Effector memory CD8-positive, alpha-beta T cell (primary cell): Measurements from ENCODE around the gene IFNW1.
"Not testable (repeated sequence)": the region's sequence is repeated elsewhere in the genome, so short reads cannot be mapped to it uniquely, and the experiment has no call there.

ENCODE experiments used
- ATAC-seq: fragments of 150-1000 bp; cut with Tn5 transposase; replicated peaks from 2 replicates; pipeline ENCODE4 v1.10.0; 2021; ENCODE audit warnings: mild to moderate bottlenecking, moderate library complexity
- DNase-seq, 3 experiments: peaks; one replicate each; pipeline ENCODE4 v3.0.0; 2021
- H3K27ac Mint-ChIP-seq, 2 donors: one replicate each; pipeline ENCODE4 v1.8.0; 2022; ENCODE audit warnings: mild to moderate bottlenecking in 2 of 2, mixed read lengths in 2 of 2, moderate library complexity in 2 of 2
- H3K27me3 Mint-ChIP-seq, 2 donors: one replicate each; pipeline ENCODE4 v1.8.0; 2022; ENCODE audit warnings: mixed read lengths in 2 of 2
- H3K36me3 Mint-ChIP-seq: one replicate; pipeline ENCODE4 v1.8.0; 2022; ENCODE audit warnings: mild to moderate bottlenecking, moderate library complexity, mixed read lengths; ENCODE audit not compliant: insufficient read depth
- H3K4me1 Mint-ChIP-seq, 2 donors: one replicate each; pipeline ENCODE4 v1.8.0; 2022; ENCODE audit warnings: low read depth in 2 of 2, mixed read lengths in 2 of 2
- H3K4me3 Mint-ChIP-seq, 2 donors: one replicate each; pipeline ENCODE4 v1.8.0; 2022; ENCODE audit warnings: mild to moderate bottlenecking in 2 of 2, mixed read lengths in 2 of 2, moderate library complexity in 2 of 2
- H3K9me3 Mint-ChIP-seq, 2 donors: one replicate each; pipeline ENCODE4 v1.8.0; 2022; ENCODE audit warnings: mixed read lengths in 2 of 2
- total RNA-seq, 9 experiments: gene quantifications; one replicate each; lab custom pipeline; 2026; lab: John Stamatoyannopoulos, UW

Gene IFNW1
- 0 reads per million in 9 experiments for total RNA-seq

GRCh38 chr9:21141427-21141882 lies at the start of gene IFNW1:
TSS of gene IFNW1 (minus strand) at chr9:21141832. CDS start at chr9:21141570, 262 bp downstream.
- ATAC-seq (peak; percentile 21), DNase-seq (no peak)
- Mint-ChIP-seq H3K27ac (peak within 1 kb of the TSS in 1 of 2 donors; percentile 25), H3K9me3 (no peaks in the 10 kb centered on the region), H3K36me3 (no peaks in the 10 kb centered on the region), H3K4me3 (peak within 1 kb of the TSS in 1 of 2 donors; percentile 18), H3K4me1 (peaks cover 15 to 22% of the 10 kb centered on the region in 2 donors), H3K27me3 (no peaks in the 10 kb centered on the region)

DNA sequence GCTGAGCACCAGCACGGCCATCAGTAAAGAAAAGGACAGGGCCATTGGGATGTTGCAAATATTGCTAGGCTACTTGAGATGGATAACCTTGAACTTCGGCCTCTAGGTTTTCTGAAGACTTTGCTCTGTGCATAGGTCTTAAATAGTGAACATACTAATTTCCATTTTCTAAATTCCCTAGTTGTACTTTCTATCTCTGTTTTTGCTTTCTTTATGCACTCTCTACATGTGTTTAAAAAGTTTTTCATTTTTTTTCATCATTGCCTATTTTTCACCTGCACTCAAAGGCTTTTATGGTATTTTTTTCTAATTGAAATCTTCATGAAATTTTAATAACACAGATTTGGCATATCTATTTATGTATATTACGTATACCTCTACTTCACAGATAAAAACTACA lies 45.9 kb upstream of the IFNW1 start, which contains the start of gene IFNA4:
TSS of gene IFNA4 (minus strand) at position 101 of the 400 bp plus-strand sequence. CDS start at position 45, 56 bp downstream.
- H3K9me3 Mint-ChIP-seq, H3K4me1 Mint-ChIP-seq, H3K36me3 Mint-ChIP-seq, H3K27ac Mint-ChIP-seq, H3K4me3 Mint-ChIP-seq, H3K27me3 Mint-ChIP-seq, DNase-seq, ATAC-seq: not testable (repeated sequence)

DNA sequence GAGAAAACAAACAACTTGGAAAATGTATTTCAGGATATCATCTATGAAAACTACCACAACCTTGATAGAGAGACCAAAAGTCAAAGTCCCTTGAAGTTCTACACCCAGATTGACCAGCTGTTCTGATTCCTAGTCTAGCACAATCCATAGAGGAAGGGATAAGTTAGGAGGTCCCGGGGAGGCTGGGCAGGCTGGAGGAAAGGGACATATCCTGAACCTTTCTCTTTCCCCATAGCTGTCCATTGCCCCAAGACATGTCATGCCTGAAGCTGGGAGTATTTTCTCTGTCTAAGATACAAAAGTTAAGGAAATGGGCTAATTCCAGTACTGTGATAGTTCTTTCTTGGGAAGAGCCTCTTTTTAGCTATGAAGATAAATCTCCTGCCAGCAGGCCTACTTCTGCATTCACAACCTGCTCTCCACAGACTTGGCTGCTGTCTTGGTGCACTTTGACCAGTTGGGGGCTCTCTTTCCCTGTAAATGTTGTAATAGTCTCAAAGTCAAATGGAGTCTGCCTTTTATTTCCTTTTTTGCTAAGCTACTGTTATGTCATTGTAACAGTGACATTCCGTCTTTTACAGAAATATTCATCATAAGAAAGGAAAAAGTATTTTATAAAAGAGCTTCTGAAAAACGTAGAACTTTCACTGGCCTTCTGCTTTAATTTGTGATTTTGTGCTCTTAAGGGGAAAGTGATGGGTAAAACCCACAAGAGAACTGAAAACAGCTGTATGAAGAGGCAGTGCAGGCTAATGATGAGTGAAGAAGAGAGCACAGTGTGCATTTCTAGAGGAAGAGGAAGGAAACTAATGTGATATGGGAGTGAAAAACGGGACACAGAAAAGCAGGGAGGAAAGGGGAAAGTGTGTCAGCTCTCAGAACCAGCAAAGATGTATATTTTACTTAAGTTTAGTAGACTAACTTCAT lies 41.4 kb upstream of the IFNW1 start:
- not testable (repeated sequence) for H3K36me3 Mint-ChIP-seq, H3K4me3 Mint-ChIP-seq, H3K9me3 Mint-ChIP-seq, H3K4me1 Mint-ChIP-seq, H3K27me3 Mint-ChIP-seq, H3K27ac Mint-ChIP-seq
- peak; percentile 91 for ATAC-seq
- peak in 2 of 3 experiments; percentile 17 to 35 for DNase-seq

DNA sequence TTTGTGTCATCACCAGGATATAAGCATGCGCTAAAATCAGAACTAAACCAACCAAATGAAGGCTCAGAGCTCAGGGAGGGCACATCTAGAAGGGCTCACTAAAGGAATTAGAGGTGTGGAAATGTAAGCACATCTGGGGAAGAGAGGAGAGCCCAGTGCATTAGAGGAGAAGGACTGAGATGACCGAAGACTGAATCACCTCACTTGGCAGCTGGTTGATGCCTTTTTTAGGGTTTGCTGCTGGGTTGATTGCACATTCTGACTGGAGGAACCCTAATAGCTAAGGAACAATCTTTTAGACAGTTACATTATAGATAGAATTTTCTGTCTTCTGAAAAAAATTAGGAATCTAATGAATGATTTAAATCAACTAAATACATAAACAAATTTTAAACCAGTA lies 33.0 kb upstream of the IFNW1 start:
- H3K4me3 Mint-ChIP-seq: no peak overlapping the region
- peaks cover 0 to 5% of the 10 kb centered on the region in 2 donors for H3K27me3 Mint-ChIP-seq
- H3K9me3 Mint-ChIP-seq: no peaks in the 10 kb centered on the region
- DNase-seq (no peak), ATAC-seq (no peak)
- no peaks in the 10 kb centered on the region for H3K36me3 Mint-ChIP-seq
- no peaks in the 10 kb centered on the region for H3K4me1 Mint-ChIP-seq
- H3K27ac Mint-ChIP-seq: no peak overlapping the region

- Mint-ChIP-seq H3K9me3 (no peaks in the 10 kb centered on the region), H3K27ac (no peak overlapping the region), H3K27me3 (peaks cover 0 to under 1% of the 10 kb centered on the region in 2 donors), H3K4me1 (no peaks in the 10 kb centered on the region), H3K4me3 (no peak overlapping the region), H3K36me3 (peaks cover 3% of the 10 kb centered on the region)
- ATAC-seq (no peak), DNase-seq (no peak)
Measured at GRCh38 chr9:21172156-21172555, 30.5 kb upstream of the IFNW1 start.

GRCh38 chr9:21171351-21171750 lies 29.7 kb upstream of the IFNW1 start:
- H3K36me3 Mint-ChIP-seq: peaks cover 3% of the 10 kb centered on the region
- no peak overlapping the region for H3K27ac Mint-ChIP-seq
- DNase-seq (no peak), ATAC-seq (no peak)
- no peaks in the 10 kb centered on the region for H3K9me3 Mint-ChIP-seq
- H3K4me1 Mint-ChIP-seq: no peaks in the 10 kb centered on the region
- no peak overlapping the region for H3K4me3 Mint-ChIP-seq
- peaks cover 0 to 4% of the 10 kb centered on the region in 2 donors for H3K27me3 Mint-ChIP-seq

GRCh38 chr9:21166560-21166959 lies 24.9 kb upstream of the IFNW1 start, which contains the start of gene IFNA21:
TSS of gene IFNA21 (minus strand) at chr9:21166660. CDS start at chr9:21166612, 48 bp downstream.
- not testable (repeated sequence) for DNase-seq, ATAC-seq, H3K27me3 Mint-ChIP-seq

DNA sequence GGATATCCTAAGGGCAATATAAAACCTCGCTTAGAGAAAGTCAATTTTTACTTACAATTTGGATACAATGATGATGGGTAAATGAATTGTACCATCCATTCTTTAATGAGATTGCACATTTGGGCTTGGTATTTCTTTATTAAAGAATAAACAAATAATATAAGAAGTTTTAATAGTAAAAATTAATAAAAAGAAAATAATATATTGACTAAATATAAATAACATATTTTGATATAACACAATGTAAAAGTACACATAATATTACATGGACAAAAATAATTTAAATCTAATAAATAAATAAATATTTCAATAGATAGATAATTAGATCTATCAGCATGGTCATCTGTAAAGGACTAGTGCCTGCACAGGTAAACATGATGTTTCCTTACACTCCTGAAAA lies 23.9 kb upstream of the IFNW1 start:
- Mint-ChIP-seq H3K27me3 (peaks cover 0 to 8% of the 10 kb centered on the region in 2 donors), H3K27ac (no peak overlapping the region), H3K36me3 (peaks cover 3% of the 10 kb centered on the region), H3K9me3 (no peaks in the 10 kb centered on the region), H3K4me3 (no peak overlapping the region), H3K4me1 (peaks cover 19 to 28% of the 10 kb centered on the region in 2 donors)
- ATAC-seq (no peak), DNase-seq (no peak)

More at GRCh38 chr9:21166560-21166959, 24.9 kb upstream of the IFNW1 start, which contains the start of gene IFNA21:
- H3K27ac Mint-ChIP-seq, H3K9me3 Mint-ChIP-seq, H3K36me3 Mint-ChIP-seq, H3K4me3 Mint-ChIP-seq: not testable (repeated sequence)
- peaks cover 10 to 19% of the 10 kb centered on the region in 2 donors for H3K4me1 Mint-ChIP-seq

GRCh38 chr9:21160178-21160577 lies 18.5 kb upstream of the IFNW1 start:
- peak overlapping the region in 1 of 2 donors; percentile 5 for H3K27ac Mint-ChIP-seq
- peak; percentile 97 for ATAC-seq
- peak in 2 of 3 experiments; percentile 17 to 23 for DNase-seq
- H3K36me3 Mint-ChIP-seq: no peaks in the 10 kb centered on the region
- peaks cover 27 to 49% of the 10 kb centered on the region in 2 donors for H3K4me1 Mint-ChIP-seq
- peak overlapping the region; percentile 50 to 75 for H3K4me3 Mint-ChIP-seq
- H3K9me3 Mint-ChIP-seq: peaks cover 0 to 3% of the 10 kb centered on the region in 2 donors
- H3K27me3 Mint-ChIP-seq: no peaks in the 10 kb centered on the region

GRCh38 chr9:21155501-21155900 lies 13.9 kb upstream of the IFNW1 start:
- no peak for DNase-seq

DNA sequence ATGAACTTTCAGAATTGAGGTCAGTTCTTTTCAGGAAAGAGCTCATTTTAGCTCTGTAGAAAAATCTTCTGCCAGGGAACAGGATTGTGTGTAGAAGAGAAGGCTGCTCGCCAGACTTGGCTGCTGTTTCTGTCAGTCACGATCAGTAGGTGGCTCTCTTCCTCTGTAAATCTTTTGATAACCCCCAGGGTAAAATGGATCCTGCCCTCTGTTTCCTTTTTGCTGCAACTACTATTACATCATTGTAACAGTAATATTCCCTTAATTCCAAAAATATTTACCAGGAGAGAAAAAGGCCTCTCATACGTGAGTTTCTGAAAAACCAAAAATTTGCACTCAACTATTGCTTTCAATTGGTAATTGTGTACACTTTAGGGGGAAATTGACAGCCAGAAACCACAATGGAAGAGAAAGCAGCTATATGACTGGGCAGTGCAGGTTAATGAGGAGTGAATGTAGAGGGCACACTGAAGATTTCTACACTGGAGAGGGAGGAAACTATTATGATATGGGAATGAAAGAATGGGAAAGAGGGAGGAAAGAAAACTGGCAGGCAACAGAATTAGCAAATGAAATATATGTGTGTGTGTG lies 12.5 kb upstream of the IFNW1 start:
- no peak overlapping the region for H3K4me3 Mint-ChIP-seq

More at GRCh38 chr9:21155501-21155900, 13.9 kb upstream of the IFNW1 start:
- peaks cover 0 to 3% of the 10 kb centered on the region in 2 donors for H3K9me3 Mint-ChIP-seq
- no peaks in the 10 kb centered on the region for H3K36me3 Mint-ChIP-seq
- H3K4me3 Mint-ChIP-seq: no peak overlapping the region
- H3K27ac Mint-ChIP-seq: no peak overlapping the region
- ATAC-seq: no peak
- no peaks in the 10 kb centered on the region for H3K27me3 Mint-ChIP-seq
- peaks cover 11 to 25% of the 10 kb centered on the region in 2 donors for H3K4me1 Mint-ChIP-seq

DNA sequence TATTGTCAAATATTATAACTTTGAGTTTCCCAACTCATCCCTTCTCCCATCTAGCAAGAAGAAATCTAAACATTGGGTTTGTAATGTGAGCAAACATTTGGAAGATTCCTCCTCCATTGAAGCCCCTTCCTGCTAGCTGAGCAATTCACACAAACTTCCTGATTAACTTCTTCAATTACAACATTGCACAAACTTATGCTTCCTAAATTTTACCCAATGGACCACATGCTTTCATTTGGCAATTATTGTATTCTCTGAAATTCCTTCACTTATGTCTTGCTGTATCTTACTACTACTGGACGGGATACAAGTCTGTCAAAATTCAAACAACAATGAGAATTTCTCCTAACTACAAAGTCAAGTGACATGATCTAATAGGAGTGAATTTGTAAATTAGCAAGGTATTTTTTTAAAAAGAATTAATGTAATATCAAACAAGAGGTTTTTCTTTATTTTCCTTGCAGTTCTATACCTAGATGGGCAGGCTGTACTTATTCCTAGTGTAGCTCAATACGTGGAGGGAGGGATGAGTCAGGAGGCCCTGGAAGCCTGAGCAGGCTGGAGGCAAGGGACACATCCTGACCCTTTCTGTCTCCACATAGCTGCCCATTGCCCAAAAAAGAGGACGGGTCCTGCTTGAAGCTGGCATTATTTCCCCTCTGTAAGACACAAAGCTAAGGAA lies 11.8 kb upstream of the IFNW1 start:
- Mint-ChIP-seq H3K27ac (no peak overlapping the region), H3K27me3 (peaks cover 5 to 6% of the 10 kb centered on the region in 2 donors), H3K4me1 (peaks cover 4 to 11% of the 10 kb centered on the region in 2 donors), H3K36me3 (no peaks in the 10 kb centered on the region), H3K4me3 (no peak overlapping the region), H3K9me3 (peaks cover 0 to 6% of the 10 kb centered on the region in 2 donors)
- ATAC-seq (no peak), DNase-seq (no peak)

More for the DNA sequence above, 12.5 kb upstream of the IFNW1 start:
- H3K4me1 Mint-ChIP-seq: peaks cover 5 to 14% of the 10 kb centered on the region in 2 donors
- H3K36me3 Mint-ChIP-seq: no peaks in the 10 kb centered on the region
- H3K27me3 Mint-ChIP-seq: peaks cover 1 to 5% of the 10 kb centered on the region in 2 donors
- peaks cover 0 to 4% of the 10 kb centered on the region in 2 donors for H3K9me3 Mint-ChIP-seq
- H3K27ac Mint-ChIP-seq: no peak overlapping the region
- ATAC-seq (peak; percentile 72), DNase-seq (peak in 2 of 3 experiments; percentile 4 to 15)

GRCh38 chr9:21144603-21145002 lies 3.0 kb upstream of the IFNW1 start:
- H3K27ac Mint-ChIP-seq: peak overlapping the region; percentile 24 to 85
- no peak for DNase-seq
- peaks cover 15 to 22% of the 10 kb centered on the region in 2 donors for H3K4me1 Mint-ChIP-seq
- peaks cover 0 to 9% of the 10 kb centered on the region in 2 donors for H3K9me3 Mint-ChIP-seq
- peak overlapping the region; percentile 26 to 43 for H3K4me3 Mint-ChIP-seq
- no peaks in the 10 kb centered on the region for H3K36me3 Mint-ChIP-seq
- ATAC-seq: no peak
- H3K27me3 Mint-ChIP-seq: peaks cover 0 to 6% of the 10 kb centered on the region in 2 donors
